ENCODE measurements around the gene NR2C2AP. TPM values are rescaled to one million over a fixed set of nuclear protein-coding genes. Genes with fewer than 3 reads are reported as not detected.

NR2C2AP gene
- polyA plus RNA-seq, 1 experiment, result 3.8 TPM

DNA sequence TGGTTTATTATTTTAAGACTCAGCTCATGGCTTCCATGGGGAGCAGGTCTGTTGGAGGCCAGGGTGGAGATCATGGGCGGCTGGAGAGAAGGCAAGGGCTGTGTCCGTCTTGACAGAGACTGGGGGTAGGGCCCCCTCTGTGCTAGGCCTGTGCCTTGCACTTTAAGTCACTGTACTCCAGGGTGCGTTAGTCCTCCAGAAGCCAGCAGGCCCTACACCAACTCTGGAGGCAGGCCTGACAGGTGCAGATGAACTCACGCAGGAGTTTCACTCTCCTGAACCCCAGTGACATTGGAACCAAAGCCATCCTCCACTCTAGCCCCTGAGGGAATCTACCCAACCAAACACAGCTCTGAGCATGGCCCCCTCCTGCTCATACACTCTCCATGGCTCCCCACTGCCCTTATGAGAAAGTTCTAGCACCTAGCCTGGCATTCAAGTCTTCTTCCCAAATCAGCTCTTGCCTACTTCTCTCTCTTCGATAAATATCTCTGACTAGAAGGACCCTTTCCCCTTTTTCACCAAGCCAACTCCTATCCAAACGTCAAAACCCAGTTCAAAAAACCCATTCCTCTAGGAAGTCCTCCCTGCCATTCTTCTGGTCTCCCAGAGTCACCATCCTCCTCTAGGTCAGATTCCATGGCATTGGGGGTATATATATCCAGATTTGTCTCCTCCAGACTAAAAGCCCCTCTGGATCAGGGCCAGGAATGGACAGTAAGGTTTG lies 48.3 kb downstream of the NR2C2AP start:
- Histone ChIP-seq H3K4me3 (ENCODE audit: low read depth, low read length) (no peak overlapping the region), H3K27ac (ENCODE audit: low read depth, low read length) (no peak overlapping the region), H3K27me3 (ENCODE audit: control insufficient read depth, insufficient read depth, low read length) (no peaks in the 10 kb centered on the region), H3K9me3 (ENCODE audit: control insufficient read depth, insufficient read depth, low read length) (peaks cover 8% of the 10 kb centered on the region)
- DNase-seq (ENCODE audit: low read depth, low spot score), result no peak
- POLR2A ChIA-PET, result no interaction called here
- TF ChIP-seq, protein P1, sequence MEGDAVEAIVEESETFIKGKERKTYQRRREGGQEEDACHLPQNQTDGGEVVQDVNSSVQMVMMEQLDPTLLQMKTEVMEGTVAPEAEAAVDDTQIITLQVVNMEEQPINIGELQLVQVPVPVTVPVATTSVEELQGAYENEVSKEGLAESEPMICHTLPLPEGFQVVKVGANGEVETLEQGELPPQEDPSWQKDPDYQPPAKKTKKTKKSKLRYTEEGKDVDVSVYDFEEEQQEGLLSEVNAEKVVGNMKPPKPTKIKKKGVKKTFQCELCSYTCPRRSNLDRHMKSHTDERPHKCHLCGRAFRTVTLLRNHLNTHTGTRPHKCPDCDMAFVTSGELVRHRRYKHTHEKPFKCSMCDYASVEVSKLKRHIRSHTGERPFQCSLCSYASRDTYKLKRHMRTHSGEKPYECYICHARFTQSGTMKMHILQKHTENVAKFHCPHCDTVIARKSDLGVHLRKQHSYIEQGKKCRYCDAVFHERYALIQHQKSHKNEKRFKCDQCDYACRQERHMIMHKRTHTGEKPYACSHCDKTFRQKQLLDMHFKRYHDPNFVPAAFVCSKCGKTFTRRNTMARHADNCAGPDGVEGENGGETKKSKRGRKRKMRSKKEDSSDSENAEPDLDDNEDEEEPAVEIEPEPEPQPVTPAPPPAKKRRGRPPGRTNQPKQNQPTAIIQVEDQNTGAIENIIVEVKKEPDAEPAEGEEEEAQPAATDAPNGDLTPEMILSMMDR (IDR thresholded peaks at IDR 0.05; ENCODE audit: low read depth, low read length), result no peak
- CTCF ChIA-PET, result interaction anchor here (0.5 to 7.1 kb wide), 3 partner anchors 8 to 101 kb away, joined by 3 to 56 read pairs (median 35); no protein-coding TSS in a partner anchor

DNA sequence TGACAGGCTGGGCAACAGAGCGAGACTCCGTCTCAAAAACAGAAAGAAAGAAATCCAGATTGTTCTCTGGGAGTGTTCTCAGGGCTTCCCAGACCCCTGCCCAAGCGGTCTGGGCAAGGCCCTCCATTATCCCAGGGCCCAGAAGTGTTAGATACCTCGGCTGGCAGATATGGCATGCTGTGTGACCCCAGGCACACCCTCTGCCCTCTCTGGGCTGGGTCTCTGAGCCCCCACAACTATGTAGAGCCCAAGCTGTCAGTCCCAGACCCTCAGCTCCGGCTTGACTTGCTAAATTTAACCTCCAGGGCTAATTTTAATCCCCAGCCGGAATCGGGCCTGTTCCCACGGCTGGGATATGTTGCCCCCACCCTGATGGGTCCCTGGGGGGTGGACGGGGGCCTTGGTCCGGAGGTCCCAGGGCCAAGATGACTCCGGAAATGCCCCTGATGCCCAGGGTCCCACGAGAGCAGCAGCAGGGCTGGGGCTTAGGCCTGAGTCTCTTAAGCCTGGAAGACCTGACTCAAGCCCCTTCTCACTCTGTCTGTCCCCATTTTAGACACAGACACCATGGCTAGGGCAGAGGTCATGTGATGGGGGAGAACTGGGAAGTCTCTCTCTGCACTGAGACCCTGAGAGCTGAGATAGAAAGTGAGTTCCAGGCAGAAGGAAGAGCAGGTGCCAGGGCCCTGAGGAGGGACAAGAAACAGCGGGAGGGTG lies 50.4 kb downstream of the NR2C2AP start:
- Histone ChIP-seq H3K4me3 (ENCODE audit: low read depth, low read length) (no peak overlapping the region), H3K9me3 (ENCODE audit: control insufficient read depth, insufficient read depth, low read length) (peaks cover 8% of the 10 kb centered on the region), H3K27me3 (ENCODE audit: control insufficient read depth, insufficient read depth, low read length) (no peaks in the 10 kb centered on the region), H3K27ac (ENCODE audit: low read depth, low read length) (no peak overlapping the region)
- ChIA-PET CTCF (interaction anchor here (0.6 to 1.4 kb wide), 2 partner anchors 22 kb away, joined by 3 to 6 read pairs; no protein-coding TSS in a partner anchor), POLR2A (interaction anchor here (0.6 kb wide), 2 partner anchors 12 to 84 kb away, joined by 3 to 5 read pairs; no protein-coding TSS in a partner anchor)
- DNase-seq (ENCODE audit: low read depth, low spot score), result no peak
- TF ChIP-seq, protein P1 (IDR thresholded peaks at IDR 0.05; ENCODE audit: low read depth, low read length), result no peak

DNA sequence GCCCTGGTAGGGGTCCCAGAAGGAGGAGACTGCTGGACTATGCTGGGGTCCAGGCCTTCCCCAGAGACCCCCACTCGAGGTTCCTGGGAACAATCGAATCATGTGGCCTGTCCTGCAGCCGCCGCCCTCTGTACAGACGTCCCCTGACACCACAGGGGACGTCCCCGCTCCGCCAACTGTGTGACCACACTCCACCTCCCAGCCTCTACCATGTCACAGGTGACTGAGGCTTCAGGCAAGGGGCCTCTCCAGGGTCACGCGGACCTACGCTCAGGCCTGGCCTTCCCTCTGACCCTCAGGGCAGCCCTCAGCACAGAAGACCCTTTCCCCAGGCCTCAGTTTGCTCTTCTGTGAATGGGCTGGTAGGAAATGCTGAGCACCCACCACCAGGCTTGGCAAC lies 51.8 kb downstream of the NR2C2AP start:
- POLR2A ChIA-PET, result no interaction called here
- Histone ChIP-seq H3K27me3 (ENCODE audit: control insufficient read depth, insufficient read depth, low read length) (no peaks in the 10 kb centered on the region), H3K27ac (ENCODE audit: low read depth, low read length) (no peak overlapping the region), H3K4me3 (ENCODE audit: low read depth, low read length) (no peak overlapping the region), H3K9me3 (ENCODE audit: control insufficient read depth, insufficient read depth, low read length) (peaks cover 8% of the 10 kb centered on the region)
- no peak for DNase-seq (ENCODE audit: low read depth, low spot score)
- CTCF ChIA-PET, result no interaction called here
- TF ChIP-seq, protein P1 (IDR thresholded peaks at IDR 0.05; ENCODE audit: low read depth, low read length), result no peak

Small RNA genes lying within 50 kb of the gene (small RNA-seq; reads per million reads assigned to genes)
- gene RNU6-1028P (ENCODE audit: insufficient read length, low read depth), result not detected

Other genes with a start within 250 kb of the NR2C2AP start
- 39.2 and 44.2 TPM in 2 replicates for gene SUGP2, start 169.9 kb downstream of the NR2C2AP start, polyA plus RNA-seq (2011; rRNA removed)
- 18.9 and 26.4 TPM in 2 replicates for gene ARMC6, start 169.8 kb downstream of the NR2C2AP start, polyA plus RNA-seq (2011; rRNA removed)
- gene SLC25A42, start 139.4 kb downstream of the NR2C2AP start, polyA plus RNA-seq (2011; rRNA removed), result 3.7 and 4.8 TPM in 2 replicates
- gene TMEM161A, start 64.9 kb downstream of the NR2C2AP start, polyA plus RNA-seq (2011; rRNA removed), result 16.0 and 21.7 TPM in 2 replicates
- 0.38 and 0.74 TPM in 2 replicates for gene MEF2B, start 33.2 kb downstream of the NR2C2AP start, polyA plus RNA-seq (2011; rRNA removed)
- 16.6 and 18.5 TPM in 2 replicates for gene BORCS8, start 11.3 kb downstream of the NR2C2AP start, polyA plus RNA-seq (2011; rRNA removed)
- 53.3 and 79.9 TPM in 2 replicates for gene RFXANK, start 11.2 kb downstream of the NR2C2AP start, polyA plus RNA-seq (2011; rRNA removed)
- not detected in 2 replicates for gene NCAN, start 8.5 kb upstream of the NR2C2AP start, polyA plus RNA-seq (2011; rRNA removed)
- gene TM6SF2, start 69.9 kb upstream of the NR2C2AP start, polyA plus RNA-seq (2011; rRNA removed), result 0.86 and 1.0 TPM in 2 replicates
- gene SUGP1, start 117.1 kb upstream of the NR2C2AP start, polyA plus RNA-seq (2011; rRNA removed), result 25.2 and 34.9 TPM in 2 replicates
- 14.7 and 20.0 TPM in 2 replicates for gene MAU2, start 117.4 kb upstream of the NR2C2AP start, polyA plus RNA-seq (2011; rRNA removed)
- 22.0 and 23.4 TPM in 2 replicates for gene GATAD2A, start 202.3 kb upstream of the NR2C2AP start, polyA plus RNA-seq (2011; rRNA removed)

All from AG04450 (cell line).